ENCODE measurements around the gene ARHGEF2. TPM values are rescaled to one million over a fixed set of nuclear protein-coding genes. Genes with fewer than 3 reads are reported as not detected.

The ARHGEF2 gene
- total and polyA plus RNA-seq, 2 of the 13 experiments (the other 11 are each of a cell fraction or from before 2014, with no cell fraction given), result 16.1 to 32.1 TPM

GRCh38 chr1:155983191-155984024 lies 5.1 kb upstream of the ARHGEF2 start (continued):
- TF ChIP-seq PRDM15 (CRISPR knock-in tag; IDR thresholded peaks at IDR 0.05) (no peak), DR1 (CRISPR knock-in tag; IDR thresholded peaks at IDR 0.05) (no peak), ZNF781 (CRISPR knock-in tag; IDR thresholded peaks at IDR 0.05; ENCODE audit: borderline replicate concordance, not compliant biosample characterization) (no peak), THAP11 (CRISPR knock-in tag; IDR thresholded peaks at IDR 0.05) (peak; percentile 50; the same call in 1 of the 2 replicates), CBX5 (CRISPR knock-in tag; IDR thresholded peaks at IDR 0.05; ENCODE audit: borderline replicate concordance) (no peak), TRAFD1 (CRISPR knock-in tag; IDR thresholded peaks at IDR 0.05; ENCODE audit: borderline replicate concordance) (no peak), DZIP1 (CRISPR knock-in tag; IDR thresholded peaks at IDR 0.05) (no peak), DNMT1 (CRISPR knock-in tag; IDR thresholded peaks at IDR 0.05) (no peak), ZNF546 (CRISPR knock-in tag; conservative IDR thresholded peaks at IDR 0.05) (no peak), CHD4 (IDR thresholded peaks at IDR 0.05; ENCODE audit: borderline replicate concordance, low read length) (no peak), ATRX (CRISPR knock-in tag; IDR thresholded peaks at IDR 0.05; ENCODE audit: borderline replicate concordance) (no peak), UBTF (CRISPR knock-in tag; IDR thresholded peaks at IDR 0.05) (peak; percentile 24; the same call in 1 of the 2 replicates), SOX6 (IDR thresholded peaks at IDR 0.05) (no peak), SOX6 (CRISPR knock-in tag; IDR thresholded peaks at IDR 0.05) (peak; percentile 63)

Measured in HepG2 (cell line).